Right lobe of liver (tissue), 4 donors: ENCODE results near the gene LSMEM2.

Experiments
- CTCF ChIP-seq, 4 donors: fragments of 200-600 bp in 3 of 4; fragments of 450-650 bp in 1 of 4; IDR thresholded peaks; one replicate each; pipeline versions ENCODE4 v1.5.1 to v1.8.0; 2016 to 2022; ENCODE audit warnings: antibody characterized with exemption in 4 of 4, mild to moderate bottlenecking in 2 of 4
- POLR2A ChIP-seq: fragments of 450-650 bp; IDR thresholded peaks from one replicate; pipeline ENCODE4 v1.6.1; 2017; ENCODE audit warnings: antibody characterized with exemption, mild to moderate bottlenecking
- donor health status: DM: no; HTN: no; CAD: no.
- donor health status: DM: no; HTN: no; CAD: no.
- donor health status: DM: no; HTN: yes; CAD: no.

- TF ChIP-seq CTCF (IDR thresholded peaks at IDR 0.05) = no peak
- TF ChIP-seq POLR2A = no peak
Measured at GRCh38 chr3:50323092-50323600, 44.3 kb downstream of the LSMEM2 start.
